SW480 (cell line): ENCODE results near the gene JAKMIP2.
"Not testable (repeated sequence)": the region's sequence is repeated elsewhere in the genome, so short reads cannot be mapped to it uniquely, and the experiment has no call there.

Source experiments
- DNase-seq: peaks from one replicate; pipeline ENCODE4 v3.0.0-alpha.2; 2016; ENCODE audit warnings: low spot score

JAKMIP2 gene

GRCh38 chr5:147591120-147591519 lies 191.4 kb downstream of the JAKMIP2 start:
- no peak for DNase-seq

- no peak for DNase-seq
Measured at GRCh38 chr5:147590096-147590495, 192.4 kb downstream of the JAKMIP2 start.

- DNase-seq, result no peak
Measured at GRCh38 chr5:147586832-147587231, 195.7 kb downstream of the JAKMIP2 start.

GRCh38 chr5:147586221-147586620 lies 196.3 kb downstream of the JAKMIP2 start:
- DNase-seq, result no peak

- DNase-seq, result not testable (repeated sequence)
Measured at GRCh38 chr5:147582272-147582671, 200.3 kb downstream of the JAKMIP2 start.

GRCh38 chr5:147580418-147580817 lies 202.1 kb downstream of the JAKMIP2 start:
- not testable (repeated sequence) for DNase-seq

GRCh38 chr5:147578228-147579024 lies 204.1 kb downstream of the JAKMIP2 start:
- peak; percentile 81 for DNase-seq

GRCh38 chr5:147576646-147577535 lies 205.6 kb downstream of the JAKMIP2 start:
- DNase-seq, result peak; percentile 21

GRCh38 chr5:147575598-147575997 lies 206.9 kb downstream of the JAKMIP2 start:
- DNase-seq, result no peak

- DNase-seq, result no peak
Measured at GRCh38 chr5:147573211-147573610, 209.3 kb downstream of the JAKMIP2 start.

- peak; percentile 24 for DNase-seq
Measured at GRCh38 chr5:147568710-147569406, 213.7 kb downstream of the JAKMIP2 start.

GRCh38 chr5:147567917-147568598 lies 214.5 kb downstream of the JAKMIP2 start:
- DNase-seq, result peak; percentile 99

GRCh38 chr5:147565524-147565923 lies 217.0 kb downstream of the JAKMIP2 start:
- DNase-seq, result peak; percentile 83

GRCh38 chr5:147564124-147564486 lies 218.4 kb downstream of the JAKMIP2 start:
- no peak for DNase-seq

- no peak for DNase-seq
Measured at GRCh38 chr5:147563466-147564123, 218.9 kb downstream of the JAKMIP2 start.

- DNase-seq, result no peak
Measured at GRCh38 chr5:147561435-147561834, 221.1 kb downstream of the JAKMIP2 start.

- no peak for DNase-seq
Measured at GRCh38 chr5:147560718-147561331, 221.7 kb downstream of the JAKMIP2 start.

- DNase-seq, result no peak
Measured at GRCh38 chr5:147559749-147560148, 222.8 kb downstream of the JAKMIP2 start.

GRCh38 chr5:147558826-147559225 lies 223.7 kb downstream of the JAKMIP2 start:
- peak; percentile 80 for DNase-seq

GRCh38 chr5:147557876-147558745 lies 224.4 kb downstream of the JAKMIP2 start:
- no peak for DNase-seq
